Thyroid gland (tissue), 4 donors: Measurements from ENCODE around the gene NT5C3A.

Source experiments
- POLR2A ChIP-seq, 2 donors: fragments of 450-650 bp; IDR thresholded peaks; one replicate each; pipeline ENCODE4 v1.6.1; 2017; ENCODE audit warnings: antibody characterized with exemption in 2 of 2, mild to moderate bottlenecking in 2 of 2, moderate library complexity in 1 of 2
- TF ChIP-seq, protein P1 (sequence below), 6 experiments: fragments of 200-600 bp in 3 of 6; fragments of 450-650 bp in 3 of 6; sonication (generic) in 3 of 6; IDR thresholded peaks; one replicate each; pipeline ENCODE4 v1.5.1; 2016 to 2019; ENCODE audit warnings: antibody characterized with exemption in 6 of 6, mild to moderate bottlenecking in 2 of 6, inconsistent platforms in 1 of 6, moderate library complexity in 1 of 6

DNA sequence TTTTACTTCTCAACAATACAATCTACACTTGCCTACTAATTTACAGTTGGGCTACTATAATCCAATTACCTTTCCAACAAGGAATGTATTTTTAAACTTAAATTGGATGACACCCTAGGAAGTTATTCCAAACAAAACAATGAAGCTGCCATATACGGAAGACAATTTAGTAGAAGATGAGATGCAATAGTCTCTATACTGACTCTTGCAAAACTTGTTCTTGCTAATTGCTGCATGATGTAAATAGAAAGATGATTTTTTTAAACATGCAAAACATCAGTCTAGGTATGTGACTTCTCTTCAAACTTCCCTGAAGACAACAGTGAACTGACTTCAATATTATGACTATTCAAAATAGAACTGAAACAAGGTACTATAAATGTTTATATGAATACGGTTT is 17.6 kb downstream of the NT5C3A start:
- TF ChIP-seq, protein P1, sequence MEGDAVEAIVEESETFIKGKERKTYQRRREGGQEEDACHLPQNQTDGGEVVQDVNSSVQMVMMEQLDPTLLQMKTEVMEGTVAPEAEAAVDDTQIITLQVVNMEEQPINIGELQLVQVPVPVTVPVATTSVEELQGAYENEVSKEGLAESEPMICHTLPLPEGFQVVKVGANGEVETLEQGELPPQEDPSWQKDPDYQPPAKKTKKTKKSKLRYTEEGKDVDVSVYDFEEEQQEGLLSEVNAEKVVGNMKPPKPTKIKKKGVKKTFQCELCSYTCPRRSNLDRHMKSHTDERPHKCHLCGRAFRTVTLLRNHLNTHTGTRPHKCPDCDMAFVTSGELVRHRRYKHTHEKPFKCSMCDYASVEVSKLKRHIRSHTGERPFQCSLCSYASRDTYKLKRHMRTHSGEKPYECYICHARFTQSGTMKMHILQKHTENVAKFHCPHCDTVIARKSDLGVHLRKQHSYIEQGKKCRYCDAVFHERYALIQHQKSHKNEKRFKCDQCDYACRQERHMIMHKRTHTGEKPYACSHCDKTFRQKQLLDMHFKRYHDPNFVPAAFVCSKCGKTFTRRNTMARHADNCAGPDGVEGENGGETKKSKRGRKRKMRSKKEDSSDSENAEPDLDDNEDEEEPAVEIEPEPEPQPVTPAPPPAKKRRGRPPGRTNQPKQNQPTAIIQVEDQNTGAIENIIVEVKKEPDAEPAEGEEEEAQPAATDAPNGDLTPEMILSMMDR (IDR thresholded peaks at IDR 0.05): no peak
- TF ChIP-seq POLR2A (IDR thresholded peaks at IDR 0.05): no peak
